ENCODE measurements around the gene SP2. TPM values are rescaled to one million over a fixed set of nuclear protein-coding genes. Genes with fewer than 3 reads are reported as not detected.

Gene SP2
- total and polyA plus RNA-seq, 2 donors from 2014 or later: 9.0 to 23.6 TPM

DNA sequence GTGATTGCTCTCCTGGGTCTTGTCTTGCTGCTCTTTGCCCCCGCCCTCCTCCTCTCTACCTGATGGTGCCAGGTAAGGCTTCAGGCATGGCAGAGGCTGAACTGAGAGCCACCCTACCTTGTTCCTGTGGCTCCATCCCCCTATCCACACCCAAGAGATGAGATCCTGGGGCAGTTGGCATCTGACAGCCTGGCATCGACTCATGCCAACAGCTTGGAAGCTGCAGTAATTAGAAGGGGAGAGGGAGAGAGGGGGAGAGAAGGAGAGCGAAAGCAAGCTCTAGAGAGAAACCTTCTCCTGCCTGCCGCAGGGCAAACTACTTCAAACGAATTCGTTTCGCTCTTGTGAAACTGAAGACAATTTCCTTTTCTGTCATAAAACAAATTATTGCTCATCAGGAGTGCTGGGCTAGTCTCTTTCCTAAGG lies 31.2 kb upstream of the SP2 start:
- FAIRE-seq (no peak), DNase-seq (peak in 1 of 5 donors; percentile 39)
- intact Hi-C loops (cut with DNase I): no loop called here
- Histone ChIP-seq H3K9ac (ENCODE audit: low read length in 3 of 3) (no peak overlapping the region), H3K9me3 (ENCODE audit: control insufficient read depth in 2 of 3, insufficient read depth in 1 of 3, low read length in 3 of 3) (no peaks in the 10 kb centered on the region), H3K4me3 (ENCODE audit: low read length in 3 of 3) (no peak overlapping the region), H3K27me3 (ENCODE audit: control insufficient read depth, insufficient read depth, low read length) (no peaks in the 10 kb centered on the region), H3K27ac (ENCODE audit: low read depth in 2 of 2, low read length in 2 of 2) (no peak overlapping the region), H3K36me3 (ENCODE audit: control insufficient read depth in 2 of 3, insufficient read depth in 3 of 3, low read length in 3 of 3) (no peaks in the 10 kb centered on the region), H3K4me1 (ENCODE audit: control insufficient read depth in 2 of 3, insufficient read depth in 2 of 3, low read depth in 1 of 3, low read length in 3 of 3) (peaks cover 0 to 3% (median 0%) of the 10 kb centered on the region in 3 donors)
- TF ChIP-seq, protein P1, sequence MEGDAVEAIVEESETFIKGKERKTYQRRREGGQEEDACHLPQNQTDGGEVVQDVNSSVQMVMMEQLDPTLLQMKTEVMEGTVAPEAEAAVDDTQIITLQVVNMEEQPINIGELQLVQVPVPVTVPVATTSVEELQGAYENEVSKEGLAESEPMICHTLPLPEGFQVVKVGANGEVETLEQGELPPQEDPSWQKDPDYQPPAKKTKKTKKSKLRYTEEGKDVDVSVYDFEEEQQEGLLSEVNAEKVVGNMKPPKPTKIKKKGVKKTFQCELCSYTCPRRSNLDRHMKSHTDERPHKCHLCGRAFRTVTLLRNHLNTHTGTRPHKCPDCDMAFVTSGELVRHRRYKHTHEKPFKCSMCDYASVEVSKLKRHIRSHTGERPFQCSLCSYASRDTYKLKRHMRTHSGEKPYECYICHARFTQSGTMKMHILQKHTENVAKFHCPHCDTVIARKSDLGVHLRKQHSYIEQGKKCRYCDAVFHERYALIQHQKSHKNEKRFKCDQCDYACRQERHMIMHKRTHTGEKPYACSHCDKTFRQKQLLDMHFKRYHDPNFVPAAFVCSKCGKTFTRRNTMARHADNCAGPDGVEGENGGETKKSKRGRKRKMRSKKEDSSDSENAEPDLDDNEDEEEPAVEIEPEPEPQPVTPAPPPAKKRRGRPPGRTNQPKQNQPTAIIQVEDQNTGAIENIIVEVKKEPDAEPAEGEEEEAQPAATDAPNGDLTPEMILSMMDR (IDR thresholded peaks at IDR 0.05; ENCODE audit: borderline replicate concordance, extremely low read depth, insufficient read depth): no peak

DNA sequence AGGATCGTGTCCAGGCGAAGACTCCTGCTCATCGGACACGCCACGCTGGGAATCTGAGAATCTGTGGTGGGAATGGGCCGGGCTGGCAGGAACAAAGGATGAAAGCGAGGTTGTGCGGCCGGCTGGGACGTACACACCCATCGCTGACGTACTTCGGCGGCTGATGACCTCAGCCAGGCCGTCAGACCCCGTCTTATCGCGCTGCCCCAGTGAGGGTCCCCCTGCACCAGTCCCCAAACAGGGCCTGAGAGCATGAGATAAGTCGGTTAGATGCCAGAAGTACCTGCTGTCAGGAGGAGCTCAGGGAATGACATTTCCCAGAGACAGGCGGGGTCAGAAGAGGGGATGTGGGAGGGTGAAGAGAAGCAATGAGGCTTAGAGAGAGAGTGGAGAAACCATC lies 29.1 kb upstream of the SP2 start:
- no peak overlapping the region for H3K27ac ChIP-seq (ENCODE audit: low read depth in 2 of 2, low read length in 2 of 2)
- DNase-seq: peak in 4 of 5 donors; percentile 41 to 70 (median 52)

DNA sequence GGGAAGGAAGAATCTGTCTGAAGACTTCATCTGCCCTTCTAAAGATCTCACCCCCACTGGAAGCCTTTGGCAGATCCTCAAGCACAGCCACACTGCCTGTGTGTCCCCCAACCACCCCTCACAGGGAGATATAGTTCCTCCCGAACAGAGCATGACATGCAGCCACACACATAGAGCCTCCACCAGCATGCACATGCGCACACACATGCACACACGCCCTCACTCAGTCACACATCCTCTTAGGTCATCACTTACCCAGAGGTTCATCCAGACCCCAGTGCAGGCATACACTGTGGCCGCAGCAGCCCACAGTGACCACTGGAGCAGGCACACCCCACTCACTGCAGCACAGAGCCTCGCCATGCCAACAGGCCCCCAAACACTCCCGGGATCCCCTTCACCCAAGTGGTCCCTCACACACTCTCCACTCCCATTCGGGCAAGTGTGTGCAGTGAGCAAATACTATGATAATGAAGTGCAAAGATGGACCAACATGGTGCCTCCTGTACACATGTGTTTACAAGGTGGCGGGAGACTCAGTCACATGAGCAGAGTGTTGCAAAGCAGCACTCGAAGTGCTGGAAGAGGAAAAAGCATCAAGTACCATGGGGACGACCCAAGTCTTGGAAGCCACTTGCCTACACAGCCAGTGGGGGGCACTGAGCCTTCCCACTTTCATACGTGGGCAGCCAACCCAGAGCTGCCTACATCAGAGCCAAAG lies 28.1 kb upstream of the SP2 start:
- TF ChIP-seq, protein P1 (IDR thresholded peaks at IDR 0.05; ENCODE audit: borderline replicate concordance, extremely low read depth, insufficient read depth): no peak
- intact Hi-C loops (cut with DNase I): no loop called here
- Histone ChIP-seq H3K4me3 (ENCODE audit: low read length in 3 of 3) (no peak overlapping the region), H3K4me1 (ENCODE audit: control insufficient read depth in 2 of 3, insufficient read depth in 2 of 3, low read depth in 1 of 3, low read length in 3 of 3) (peaks cover 0 to 3% (median 0%) of the 10 kb centered on the region in 3 donors), H3K9me3 (ENCODE audit: control insufficient read depth in 2 of 3, insufficient read depth in 1 of 3, low read length in 3 of 3) (no peaks in the 10 kb centered on the region), H3K9ac (ENCODE audit: low read length in 3 of 3) (no peak overlapping the region), H3K36me3 (ENCODE audit: control insufficient read depth in 2 of 3, insufficient read depth in 3 of 3, low read length in 3 of 3) (no peaks in the 10 kb centered on the region), H3K27ac (ENCODE audit: low read depth in 2 of 2, low read length in 2 of 2) (no peak overlapping the region), H3K27me3 (ENCODE audit: control insufficient read depth, insufficient read depth, low read length) (peaks cover 2% of the 10 kb centered on the region)
- FAIRE-seq (no peak), DNase-seq (no peak)

More for the DNA sequence above, 29.1 kb upstream of the SP2 start:
- intact Hi-C loops (cut with DNase I): no loop called here
- H3K27me3 ChIP-seq (ENCODE audit: control insufficient read depth, insufficient read depth, low read length): peaks cover 2% of the 10 kb centered on the region
- H3K4me1 ChIP-seq (ENCODE audit: control insufficient read depth in 2 of 3, insufficient read depth in 2 of 3, low read depth in 1 of 3, low read length in 3 of 3): peaks cover 0 to 3% (median 0%) of the 10 kb centered on the region in 3 donors
- no peak overlapping the region for H3K4me3 ChIP-seq (ENCODE audit: low read length in 3 of 3)
- no peaks in the 10 kb centered on the region for H3K9me3 ChIP-seq (ENCODE audit: control insufficient read depth in 2 of 3, insufficient read depth in 1 of 3, low read length in 3 of 3)
- no peak overlapping the region for H3K9ac ChIP-seq (ENCODE audit: low read length in 3 of 3)
- H3K36me3 ChIP-seq (ENCODE audit: control insufficient read depth in 2 of 3, insufficient read depth in 3 of 3, low read length in 3 of 3): no peaks in the 10 kb centered on the region
- FAIRE-seq: no peak
- TF ChIP-seq, protein P1 (IDR thresholded peaks at IDR 0.05; ENCODE audit: borderline replicate concordance, extremely low read depth, insufficient read depth): no peak

Measured in kidney (tissue), 14 donors.